Ishikawa (cell line): Measurements from ENCODE around the gene MAPK7.

Experiments used
- CEBPB ChIP-seq: IDR thresholded peaks from 2 replicates; pipeline ENCODE4 v1.6.1; 2012
- CREB1 ChIP-seq: IDR thresholded peaks from 2 replicates; pipeline ENCODE4 v1.6.1; 2012; ENCODE audit warnings: low read depth
- EGR1 ChIP-seq: IDR thresholded peaks from 2 replicates; pipeline ENCODE4 v1.6.1; 2012
- EP300 ChIP-seq: IDR thresholded peaks from 2 replicates; pipeline ENCODE4 v1.6.1; 2012; ENCODE audit warnings: borderline replicate concordance
- FOXM1 ChIP-seq: IDR thresholded peaks from 2 replicates; pipeline ENCODE4 v1.6.1; 2012; ENCODE audit warnings: low read depth, borderline replicate concordance
- NFIC ChIP-seq: IDR thresholded peaks from 2 replicates; pipeline ENCODE4 v1.6.1; 2012
- RAD21 ChIP-seq: IDR thresholded peaks from 2 replicates; pipeline ENCODE4 v1.6.1; 2012; ENCODE audit warnings: low read depth
- REST ChIP-seq: IDR thresholded peaks from 2 replicates; pipeline ENCODE4 v1.6.1; 2012; ENCODE audit warnings: low read depth, mild to moderate bottlenecking
- TAF1 ChIP-seq: IDR thresholded peaks from 2 replicates; pipeline ENCODE4 v1.6.1; 2012; ENCODE audit warnings: low read depth, mild to moderate bottlenecking
- TCF12 ChIP-seq: IDR thresholded peaks from 2 replicates; pipeline ENCODE4 v1.6.1; 2012; ENCODE audit warnings: low read depth
- TEAD4 ChIP-seq: IDR thresholded peaks from 2 replicates; pipeline ENCODE4 v1.6.1; 2012
- YY1 ChIP-seq: IDR thresholded peaks from 2 replicates; pipeline ENCODE4 v1.6.1; 2012; ENCODE audit warnings: low read depth
- ZBTB7A ChIP-seq: IDR thresholded peaks from 2 replicates; pipeline ENCODE4 v1.6.1; 2012; ENCODE audit warnings: low read depth
- TF ChIP-seq, protein P1 (sequence below): IDR thresholded peaks from 2 replicates; pipeline ENCODE4 v1.6.1; 2012
- TF ChIP-seq, protein P2 (sequence below): IDR thresholded peaks from 2 replicates; pipeline ENCODE4 v1.6.1; 2012

The MAPK7 gene

GRCh38 chr17:19364699-19365498, 13.4 kb upstream of the MAPK7 start:
- TF ChIP-seq EGR1, result peak; percentile 91
- TF ChIP-seq EP300, result no peak
- TF ChIP-seq, protein P1, sequence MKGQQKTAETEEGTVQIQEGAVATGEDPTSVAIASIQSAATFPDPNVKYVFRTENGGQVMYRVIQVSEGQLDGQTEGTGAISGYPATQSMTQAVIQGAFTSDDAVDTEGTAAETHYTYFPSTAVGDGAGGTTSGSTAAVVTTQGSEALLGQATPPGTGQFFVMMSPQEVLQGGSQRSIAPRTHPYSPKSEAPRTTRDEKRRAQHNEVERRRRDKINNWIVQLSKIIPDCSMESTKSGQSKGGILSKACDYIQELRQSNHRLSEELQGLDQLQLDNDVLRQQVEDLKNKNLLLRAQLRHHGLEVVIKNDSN, result no peak
- peak; percentile 64; the same call in 1 of the 2 replicates for TF ChIP-seq ZBTB7A
- no peak for TF ChIP-seq TCF12
- peak; percentile 64; the same call in 1 of the 2 replicates for TF ChIP-seq NFIC
- no peak for TF ChIP-seq TEAD4
- TF ChIP-seq FOXM1, result no peak
- no peak for TF ChIP-seq REST
- TF ChIP-seq, protein P2, sequence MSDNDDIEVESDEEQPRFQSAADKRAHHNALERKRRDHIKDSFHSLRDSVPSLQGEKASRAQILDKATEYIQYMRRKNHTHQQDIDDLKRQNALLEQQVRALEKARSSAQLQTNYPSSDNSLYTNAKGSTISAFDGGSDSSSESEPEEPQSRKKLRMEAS, result 0 out of 2 replicates have a peak, but pooled peaks have one; percentile 15
- TF ChIP-seq RAD21, result no peak
- no peak for TF ChIP-seq CREB1
- no peak for TF ChIP-seq CEBPB
- TF ChIP-seq TAF1, result no peak
- TF ChIP-seq YY1, result no peak

GRCh38 chr17:19365499-19365817, 12.8 kb upstream of the MAPK7 start:
- TF ChIP-seq CEBPB (no peak), FOXM1 (no peak), REST (no peak), CREB1 (no peak), YY1 (no peak), NFIC (no peak), ZBTB7A (no peak), TCF12 (no peak)

DNA sequence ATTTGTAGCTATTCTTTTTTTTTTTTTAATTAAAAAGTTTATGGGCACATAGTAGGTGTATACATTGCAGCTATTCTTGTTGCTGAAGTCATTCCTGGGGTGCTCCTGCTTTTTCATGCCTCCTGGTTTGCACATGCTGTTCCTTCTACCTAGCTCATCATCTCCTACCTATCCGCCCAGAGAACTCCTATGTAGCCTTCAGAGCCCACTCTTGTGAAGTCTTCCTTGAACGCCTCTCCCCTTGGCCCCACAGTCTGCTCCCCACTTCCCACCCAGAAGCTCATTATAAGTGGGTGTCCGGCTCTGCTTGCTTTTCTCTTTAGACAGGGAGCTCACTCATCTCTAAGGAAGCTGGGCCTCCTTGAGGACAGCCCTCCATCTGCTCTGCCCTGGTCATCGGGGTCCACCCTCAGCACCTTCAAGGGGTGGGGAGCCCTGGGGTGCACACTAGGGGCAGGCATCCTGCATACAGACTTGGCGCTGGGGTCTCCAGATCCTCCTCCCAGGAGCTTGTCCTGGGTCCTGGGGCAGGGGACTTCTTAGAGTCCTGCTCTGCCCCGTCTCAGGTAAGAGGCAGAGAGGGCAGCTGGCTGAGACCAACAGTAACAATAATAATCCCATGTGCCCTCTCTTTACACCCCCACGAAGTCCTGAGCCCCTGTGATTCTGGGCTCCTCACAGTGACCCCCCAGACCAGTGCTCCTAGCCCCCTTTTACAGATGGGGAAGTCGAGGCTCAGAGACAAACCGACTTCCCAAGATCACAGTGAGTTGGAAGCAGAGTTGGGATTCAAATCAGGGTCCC, 12.3 kb upstream of the MAPK7 start:
- TF ChIP-seq CREB1 (no peak), TAF1 (no peak), ZBTB7A (no peak), FOXM1 (no peak), EP300 (no peak), TCF12 (no peak), CEBPB (no peak), RAD21 (no peak), YY1 (no peak), EGR1 (no peak), NFIC (no peak), REST (no peak)
- TF ChIP-seq, protein P2, result no peak

GRCh38 chr17:19366637-19366972, 11.7 kb upstream of the MAPK7 start:
- TF ChIP-seq ZBTB7A (no peak), TAF1 (no peak), CEBPB (no peak), RAD21 (no peak), TEAD4 (no peak), FOXM1 (no peak), TCF12 (no peak), EGR1 (no peak), CREB1 (no peak)
- TF ChIP-seq, protein P2, result no peak
